ENCODE results near the gene GUCD1. TPM values are rescaled to one million over a fixed set of nuclear protein-coding genes. Genes with fewer than 3 reads are reported as not detected.

Gene GUCD1
- total RNA-seq, 1 experiment from 2014 or later: 87.4 TPM

- Histone ChIP-seq H4K8ac (replicated peaks; ENCODE audit: insufficient read length, low read depth, low read length) (no peak overlapping the region), H3K56ac (ENCODE audit: insufficient read length, low read depth, low read length) (no peak overlapping the region), H2BK5ac (ENCODE audit: insufficient read length, low read length) (no peak overlapping the region), H3K27ac (ENCODE audit: insufficient read length, low read depth, low read length) (no peak overlapping the region), H2BK20ac (ENCODE audit: low read depth, low read length, poor library complexity, severe bottlenecking) (no peak overlapping the region), H4K91ac (ENCODE audit: insufficient read length, low read depth, low read length) (no peak overlapping the region), H3K27me3 (ENCODE audit: insufficient read depth, low read length) (no peaks in the 10 kb centered on the region), H3K4me1 (ENCODE audit: insufficient read depth, low read length) (no peaks in the 10 kb centered on the region), H3K23me2 (ENCODE audit: insufficient read length, low read depth, low read length, poor library complexity, severe bottlenecking) (no peaks in the 10 kb centered on the region), H2BK12ac (ENCODE audit: insufficient read length, low read depth, low read length) (no peak overlapping the region), H3K23ac (ENCODE audit: insufficient read length, low read depth, low read length) (no peak overlapping the region), H3K18ac (ENCODE audit: insufficient read length, low read depth, low read length) (no peak overlapping the region), H2BK120ac (ENCODE audit: low read depth, low read length, poor library complexity, severe bottlenecking) (no peak overlapping the region), H4K20me1 (ENCODE audit: control insufficient read depth, insufficient read depth, insufficient read length) (no peaks in the 10 kb centered on the region), H3K79me1 (ENCODE audit: insufficient read depth, low read depth, low read length, poor library complexity, severe bottlenecking) (no peaks in the 10 kb centered on the region), H3K79me2 (ENCODE audit: insufficient read depth, low read length) (no peaks in the 10 kb centered on the region), H4K5ac (ENCODE audit: insufficient read length, low read depth, low read length) (no peak overlapping the region), H3K9ac (ENCODE audit: extremely low read depth, insufficient read length, low read length) (no peak overlapping the region), H3T11ph (ENCODE audit: low read length) (no peak overlapping the region), H2BK15ac (ENCODE audit: low read depth, low read length) (no peak overlapping the region), H3K9me3 (ENCODE audit: control insufficient read depth, low read depth, low read length) (no peaks in the 10 kb centered on the region), H2AFZ (ENCODE audit: low read length) (no peak overlapping the region), H2AK5ac (ENCODE audit: insufficient read length, low read length) (no peak overlapping the region), H3K14ac (ENCODE audit: insufficient read depth, low read length) (no peak overlapping the region; the same call in 1 of the 2 replicates), H3K4ac (ENCODE audit: low read depth, low read length) (no peak overlapping the region), H3K4me2 (ENCODE audit: insufficient read depth, insufficient read length, low read length) (no peak overlapping the region)
- no CpG with 5 or more reads among the region's 10 CpGs for WGBS (ENCODE audit: extremely low coverage, insufficient read length, low lambda C conversion rate)
- no peak overlapping the region for H3K27ac Mint-ChIP-seq
- no peak overlapping the region for H3K4me3 Mint-ChIP-seq
- H3K9me3 Mint-ChIP-seq: no peaks in the 10 kb centered on the region
- no peak for TF ChIP-seq CTCF (conservative IDR thresholded peaks at IDR 0.05)
- H3K4me1 Mint-ChIP-seq: peaks cover 0 to 2% of the 10 kb centered on the region in 2 experiments; a peak in 1 of 4 replicates
- H3K36me3 Mint-ChIP-seq (ENCODE audit: insufficient read depth in 1 of 3, low read depth in 3 of 3): peaks cover 0 to 8% (median 7%) of the 10 kb centered on the region in 3 experiments; a peak in 3 of 7 replicates
- no peaks in the 10 kb centered on the region; the same call in 1 of the 2 replicates for H3K27me3 Mint-ChIP-seq (ENCODE audit: low read depth)
- DNase-seq: no peak
Measured at GRCh38 chr22:24584871-24585411, 30.0 kb upstream of the GUCD1 start.
